Measurements from ENCODE around the gene STPG1.
A peak's percentile ranks its signal among the peaks of the same experiment; 100 is the strongest.

Gene STPG1

DNA sequence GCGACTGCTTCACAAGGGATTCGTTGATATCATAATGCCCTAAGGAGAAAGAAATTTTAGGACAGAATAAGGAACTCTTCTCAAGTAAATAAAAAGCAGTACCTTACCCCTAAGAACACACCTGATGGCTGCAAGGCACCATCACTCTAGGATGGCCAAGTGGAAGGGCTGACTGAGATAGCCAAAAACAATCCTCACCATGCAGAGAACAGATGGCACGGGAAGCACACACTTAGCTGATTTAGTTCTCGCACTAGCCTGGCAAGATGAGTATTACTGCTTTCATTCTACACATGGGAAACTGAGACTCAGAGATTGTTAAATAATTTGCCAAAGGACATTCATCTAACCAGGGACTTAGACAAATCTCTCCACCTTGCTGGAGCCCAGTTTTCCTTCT lies 43.8 kb downstream of the STPG1 start:
- no peak for DNase-seq

DNA sequence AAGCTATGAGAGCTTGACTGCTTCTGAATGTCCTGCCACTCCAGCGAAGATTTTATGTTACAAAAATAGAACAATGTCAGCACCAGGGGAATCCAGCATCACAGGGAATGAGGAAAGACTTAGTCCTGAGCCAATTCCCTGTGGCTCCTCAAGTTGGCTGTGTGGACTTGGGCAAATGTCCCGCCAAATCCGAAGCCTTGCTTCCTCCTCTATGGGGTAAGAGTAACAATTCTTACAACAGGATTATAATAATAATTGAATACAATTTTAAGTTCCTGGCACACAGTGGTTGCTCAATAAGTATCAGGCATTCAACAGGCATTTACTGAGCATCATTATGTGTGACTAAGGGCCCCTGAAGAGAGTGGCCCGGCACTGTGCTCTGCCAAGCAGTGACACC lies 44.4 kb downstream of the STPG1 start:
- DNase-seq: no peak

DNA sequence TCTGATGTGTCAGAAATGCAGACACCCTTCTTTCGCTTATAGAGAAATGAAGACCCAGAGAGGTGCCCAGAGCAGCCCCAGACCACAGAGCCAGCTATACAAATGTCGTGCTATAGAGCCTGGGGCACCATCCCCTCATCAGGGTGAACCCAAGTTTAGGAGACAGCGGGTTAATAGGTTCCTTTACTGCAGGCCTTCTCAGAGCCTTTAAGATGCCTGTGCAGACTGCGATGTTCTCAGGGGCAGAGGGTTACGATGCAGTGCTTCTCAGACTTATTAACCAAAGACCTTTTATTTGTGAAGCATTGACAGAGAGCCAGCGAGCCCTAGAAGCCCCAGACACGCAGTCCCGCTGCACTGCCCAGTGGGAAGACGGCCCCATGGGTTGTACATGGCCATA lies 46.9 kb downstream of the STPG1 start:
- no peak for DNase-seq

DNA sequence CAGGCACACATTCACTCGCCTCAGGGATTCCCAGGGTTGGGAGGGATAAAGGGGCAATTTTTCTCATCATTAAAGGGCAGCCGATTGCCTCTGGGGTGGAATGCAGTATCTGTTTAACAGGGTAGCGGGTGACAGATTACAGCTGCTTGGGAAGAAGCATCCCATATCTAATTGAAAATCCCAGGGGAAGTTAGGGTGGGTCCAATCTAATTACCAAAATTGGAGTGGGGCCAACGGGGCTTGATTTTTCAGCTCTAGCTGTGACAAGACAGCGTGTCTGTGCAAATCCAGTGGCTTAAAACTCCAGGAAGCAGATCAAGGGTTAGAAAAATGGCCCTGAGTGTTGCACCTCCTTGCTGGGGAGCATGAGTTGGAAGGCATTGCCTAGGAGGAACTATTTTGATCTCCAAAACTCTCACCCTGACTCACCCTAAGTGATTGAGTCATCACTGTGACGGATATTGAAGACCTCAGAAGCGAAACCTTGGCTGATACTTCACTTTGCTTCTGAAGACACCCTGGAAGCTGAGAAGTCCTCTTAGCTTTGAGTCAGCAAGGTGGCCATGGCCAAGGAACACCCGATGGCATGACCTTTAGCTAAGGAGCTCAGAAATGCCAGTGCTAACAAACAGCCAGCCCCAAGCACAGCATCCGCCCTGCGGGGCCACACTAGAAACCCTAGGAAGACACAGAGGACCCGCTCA lies 48.5 kb downstream of the STPG1 start:
- no peak for DNase-seq

DNA sequence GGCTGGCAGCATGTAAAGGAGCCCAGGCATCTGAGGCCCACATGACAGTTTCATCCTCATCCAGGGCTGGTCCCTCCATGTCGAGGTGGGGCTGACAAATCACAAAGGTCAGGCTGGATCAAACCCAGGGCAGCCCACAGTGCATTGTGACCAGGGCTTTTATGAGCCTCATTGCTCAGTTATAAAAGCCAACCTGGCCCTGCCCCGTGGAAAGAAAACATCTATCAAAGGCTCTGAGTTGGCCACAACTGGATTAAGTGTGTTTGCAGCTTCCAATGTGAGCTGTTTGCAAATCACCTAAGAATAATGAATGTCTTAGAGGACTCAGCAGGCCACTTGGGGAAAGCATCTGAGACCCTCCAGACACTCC lies 49.0 kb downstream of the STPG1 start:
- no peak for DNase-seq

DNA sequence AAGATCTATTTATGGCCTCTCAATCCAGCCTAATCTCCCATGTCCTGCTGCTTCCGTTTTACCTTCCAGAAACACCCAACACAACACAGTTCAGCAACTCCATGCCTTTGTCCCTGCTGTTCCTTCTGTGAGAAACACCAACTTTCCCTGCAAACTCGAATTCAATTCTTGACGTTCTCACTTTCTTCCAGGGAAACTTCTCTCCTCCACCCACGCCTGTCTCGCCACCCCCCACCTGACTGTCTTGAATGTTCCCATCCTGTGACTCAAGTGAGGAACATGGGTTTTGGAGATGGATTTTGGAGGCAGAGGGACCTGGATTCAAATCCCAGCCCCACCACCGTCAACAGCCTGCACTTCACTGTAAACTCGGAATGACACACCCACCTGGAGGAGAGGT lies 49.6 kb downstream of the STPG1 start:
- no peak for DNase-seq

DNA sequence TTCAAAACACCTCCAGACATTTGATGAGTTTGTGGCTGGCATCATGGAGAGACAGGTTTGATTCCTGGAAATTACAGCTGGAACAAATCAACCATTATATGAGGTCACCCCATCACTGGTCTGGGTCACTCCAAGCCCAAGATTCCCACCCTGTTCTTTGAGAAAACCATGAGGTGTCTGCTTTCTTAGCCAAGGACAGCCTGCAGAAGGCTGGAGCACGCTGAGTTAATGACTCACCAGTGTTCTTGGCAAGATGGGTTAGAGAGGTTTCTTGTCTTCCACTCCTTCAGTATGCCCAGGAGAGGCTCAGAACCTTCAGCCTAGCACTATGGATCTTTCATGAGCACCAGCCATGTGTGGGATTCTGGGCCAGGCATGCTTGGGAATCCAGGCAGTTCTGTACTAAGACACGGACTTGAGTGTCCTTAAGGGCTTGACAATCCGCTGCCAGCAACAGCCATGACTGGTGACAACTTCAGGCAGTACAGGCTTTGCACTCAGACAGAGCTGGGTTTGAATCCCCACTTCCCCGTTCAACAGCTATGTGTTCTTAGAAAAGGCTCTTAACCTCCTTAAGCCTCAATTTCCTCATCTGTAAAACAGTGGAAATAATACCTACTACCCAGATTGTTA lies 50.5 kb downstream of the STPG1 start:
- no peak for DNase-seq

DNA sequence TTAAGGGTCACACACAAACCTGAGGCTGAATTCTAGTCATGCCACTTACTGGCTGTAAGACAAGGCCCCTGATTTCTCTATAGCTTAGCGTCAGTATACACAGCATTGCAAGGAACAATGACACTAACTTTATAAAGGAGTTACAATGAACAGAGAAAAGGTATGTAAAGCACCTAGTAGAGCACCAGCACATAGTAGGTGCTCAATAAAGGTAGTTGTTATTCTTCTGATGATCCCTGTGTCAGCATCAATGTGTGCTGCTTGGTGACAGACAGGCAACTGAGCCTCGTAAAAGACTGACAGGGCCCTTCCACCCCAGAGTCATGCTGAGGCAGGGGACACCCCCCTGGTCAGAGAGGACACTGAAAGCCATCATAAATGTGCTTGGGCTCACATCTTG lies 51.2 kb downstream of the STPG1 start:
- no peak for DNase-seq

DNA sequence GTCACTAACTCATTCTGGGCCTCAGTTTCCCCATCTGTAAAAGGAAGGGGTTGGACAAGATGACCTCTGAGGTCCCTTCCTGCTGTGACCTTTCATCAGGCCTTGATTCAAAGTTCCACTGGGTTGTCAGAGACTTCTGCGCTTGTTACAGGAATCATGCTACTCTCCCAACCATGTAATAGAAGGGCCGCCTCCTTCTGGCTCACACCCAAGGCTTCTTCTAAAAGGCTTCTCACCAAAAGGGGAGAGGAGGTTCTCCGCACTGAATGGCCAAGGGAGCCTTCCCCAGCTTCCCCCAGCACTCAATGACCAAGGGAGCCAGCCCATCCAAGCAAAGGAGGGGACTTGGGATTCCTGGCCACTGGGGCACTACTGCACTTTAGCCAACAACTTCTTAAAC lies 51.8 kb downstream of the STPG1 start:
- no peak for DNase-seq

DNA sequence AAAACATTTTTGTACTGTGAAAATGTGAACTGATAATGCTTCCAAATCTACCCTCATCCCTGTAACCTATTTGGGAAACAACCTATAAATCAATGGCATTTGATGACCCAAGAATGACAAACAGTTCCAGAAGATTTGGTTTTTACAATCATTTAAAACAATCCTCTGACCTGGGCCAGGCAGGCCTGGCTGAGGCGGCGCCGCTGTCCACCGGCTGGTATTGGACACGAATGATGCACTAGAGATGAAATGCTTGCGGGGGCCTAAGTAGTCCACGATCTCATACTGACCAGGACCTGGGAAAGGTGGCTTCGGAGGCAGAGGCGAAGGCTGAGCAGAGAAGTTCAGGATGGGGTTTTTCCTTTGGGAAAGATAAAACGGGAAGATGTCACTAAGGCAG lies 52.9 kb downstream of the STPG1 start:
- no peak for DNase-seq

DNA sequence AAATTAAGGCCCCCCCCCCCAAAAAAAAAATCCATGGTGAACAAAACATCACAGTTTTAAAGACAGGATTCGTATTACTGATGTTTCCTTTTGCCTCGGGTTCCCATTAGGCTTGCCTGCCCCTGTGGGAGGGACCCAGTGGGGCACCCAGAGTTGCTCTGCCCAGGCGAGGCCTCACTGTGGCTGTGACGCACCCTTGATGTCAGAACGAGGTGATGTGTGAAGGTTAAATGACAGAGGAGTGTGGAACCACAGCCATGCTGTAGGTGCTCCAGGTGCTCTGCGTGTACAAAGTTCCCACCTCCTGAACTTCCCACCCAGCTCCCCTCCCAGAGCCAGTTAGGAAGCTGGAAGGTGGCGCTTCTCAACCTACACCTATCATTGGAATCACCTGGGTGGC lies 56.5 kb downstream of the STPG1 start:
- no peak for DNase-seq

DNA sequence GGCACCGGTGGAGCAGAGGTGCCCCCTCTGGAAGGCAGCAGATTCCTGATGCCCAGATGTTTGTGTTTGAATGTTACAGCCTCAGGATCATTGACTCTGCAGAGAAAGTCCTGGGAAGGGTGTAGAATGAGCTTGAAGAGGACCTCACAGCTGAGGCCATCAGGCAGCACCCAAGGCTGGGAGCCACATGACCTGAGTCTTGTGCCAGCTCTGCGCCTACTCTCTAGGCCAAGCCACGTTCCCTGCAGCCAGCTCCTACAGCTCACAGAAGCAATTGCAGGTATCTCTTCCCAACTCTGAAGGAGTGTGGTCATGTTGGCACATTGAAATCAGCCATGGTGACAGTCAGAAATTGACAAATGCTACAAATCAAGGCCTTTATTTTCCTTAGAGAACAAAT lies 58.1 kb downstream of the STPG1 start:
- DNase-seq: no peak

DNA sequence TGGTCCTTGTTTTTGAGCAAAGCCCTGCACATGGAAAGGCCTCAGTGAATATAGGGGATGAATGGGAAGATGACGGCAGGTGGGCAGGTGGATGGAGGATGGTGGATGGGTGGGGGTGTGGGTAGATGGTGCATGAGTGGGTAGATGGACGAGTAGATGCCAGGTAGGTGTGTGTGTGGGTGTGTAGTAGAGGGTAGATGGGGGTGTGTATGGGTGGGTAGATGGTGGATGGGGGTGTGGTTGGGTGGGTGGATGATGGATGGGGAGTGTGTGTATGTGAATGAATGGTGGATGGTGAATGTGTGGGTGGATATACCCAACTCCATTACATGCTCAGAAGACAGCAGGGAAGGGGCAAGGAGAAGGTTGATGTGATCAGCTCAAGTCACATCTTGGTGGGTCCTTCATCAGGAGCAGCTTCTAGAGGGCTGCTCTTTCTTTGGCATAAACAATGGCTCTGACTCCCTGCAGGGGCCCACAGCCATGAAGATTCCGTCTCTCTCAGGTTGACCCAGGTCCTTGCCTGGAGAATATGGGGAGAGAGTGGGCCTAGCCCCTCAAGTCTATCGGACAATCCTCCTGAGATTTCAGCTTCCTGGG lies 60.2 kb downstream of the STPG1 start:
- DNase-seq: no peak

DNA sequence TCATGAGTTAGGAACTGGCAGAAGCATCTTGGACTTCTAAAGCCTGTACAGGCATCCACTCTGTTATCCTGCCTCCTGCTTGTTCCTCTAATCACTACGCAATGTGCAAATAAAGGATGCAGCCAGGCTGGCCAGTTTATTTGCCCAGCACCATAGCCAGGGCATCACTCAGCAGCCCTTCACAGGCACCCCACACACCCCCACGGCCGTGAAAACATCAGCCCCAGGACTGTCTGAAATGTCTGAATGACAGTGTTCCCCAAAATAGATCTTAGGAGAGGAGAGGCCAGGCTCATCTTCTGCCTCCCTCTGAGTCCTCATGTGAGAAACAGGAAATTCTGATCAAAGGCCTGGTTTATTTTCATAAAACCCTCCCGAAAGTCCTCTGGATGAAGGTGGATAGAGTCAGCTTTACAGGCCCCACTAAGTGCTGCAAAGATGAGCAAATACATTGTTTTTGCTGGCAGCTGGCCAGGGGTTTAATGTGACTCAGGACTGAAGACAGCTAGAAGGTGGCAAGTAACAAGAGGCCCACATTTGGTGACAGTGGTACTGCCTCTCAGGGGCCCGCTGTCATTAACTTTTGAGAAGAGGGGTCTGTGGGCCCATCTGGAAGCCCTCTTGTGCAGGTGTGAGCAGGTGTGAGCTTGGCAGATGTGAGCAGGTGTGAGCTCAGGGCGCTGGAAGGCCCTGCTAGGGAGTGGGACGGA lies 61.5 kb downstream of the STPG1 start:
- peak; percentile 21 for DNase-seq

DNA sequence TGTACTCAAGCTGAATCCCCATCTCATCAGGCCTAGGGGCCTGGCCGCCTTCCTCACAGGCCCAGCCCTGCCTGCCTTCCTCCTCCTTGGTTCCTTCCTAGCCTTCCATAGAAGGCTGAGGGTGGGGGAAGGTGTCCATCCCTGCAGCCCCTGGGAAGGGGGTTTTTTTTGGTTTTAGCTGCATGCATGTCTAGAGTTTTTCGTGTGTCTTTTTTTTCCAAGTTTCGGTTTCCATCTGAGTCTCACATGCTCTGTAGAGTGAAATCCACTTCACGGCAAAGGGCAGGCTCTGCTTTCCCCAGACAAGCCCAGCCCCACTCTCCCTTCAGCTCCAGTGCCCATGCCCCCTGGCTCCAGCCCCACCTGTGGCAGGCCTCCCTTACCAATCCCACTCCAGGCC lies 62.3 kb downstream of the STPG1 start:
- no peak for DNase-seq

DNA sequence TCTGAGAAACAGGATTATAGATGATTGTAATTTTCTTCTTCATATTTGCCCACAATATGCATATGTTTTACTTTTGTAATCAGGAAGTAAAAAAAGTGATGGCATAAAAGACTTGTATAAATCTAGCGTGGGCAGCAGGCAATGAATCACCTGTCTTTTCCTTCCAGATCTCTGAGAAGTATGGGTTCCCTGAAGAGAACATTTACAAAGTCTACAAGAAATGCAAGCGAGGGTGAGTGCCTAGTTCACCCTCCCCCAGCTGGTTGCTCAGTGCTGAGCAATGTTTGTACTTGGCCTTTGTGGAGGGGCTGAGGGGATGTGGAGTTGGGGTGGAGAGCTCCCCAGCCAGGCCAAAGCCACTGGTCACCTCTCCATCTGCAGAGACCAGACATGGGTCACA lies 63.7 kb downstream of the STPG1 start:
- DNase-seq: no peak

DNA sequence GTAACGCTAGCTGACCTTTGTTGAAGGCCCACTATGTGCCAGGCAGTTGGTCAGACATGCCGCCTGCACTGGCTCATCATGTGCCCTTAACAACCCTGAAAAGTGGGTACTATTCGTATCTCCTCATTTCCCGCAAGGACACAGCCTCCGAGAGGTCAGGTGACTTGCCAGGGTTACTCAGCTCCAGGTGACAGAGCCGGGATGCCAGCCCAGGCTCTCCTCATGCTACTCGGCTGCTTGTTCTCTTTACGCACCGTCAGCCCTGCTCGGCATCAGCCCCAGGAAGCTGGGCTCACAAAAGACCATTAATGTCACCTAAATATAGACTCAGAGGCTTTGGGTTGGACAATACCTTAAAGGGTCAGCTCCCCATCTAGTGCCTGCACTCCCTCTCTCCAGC lies 65.4 kb downstream of the STPG1 start:
- no peak for DNase-seq

DNA sequence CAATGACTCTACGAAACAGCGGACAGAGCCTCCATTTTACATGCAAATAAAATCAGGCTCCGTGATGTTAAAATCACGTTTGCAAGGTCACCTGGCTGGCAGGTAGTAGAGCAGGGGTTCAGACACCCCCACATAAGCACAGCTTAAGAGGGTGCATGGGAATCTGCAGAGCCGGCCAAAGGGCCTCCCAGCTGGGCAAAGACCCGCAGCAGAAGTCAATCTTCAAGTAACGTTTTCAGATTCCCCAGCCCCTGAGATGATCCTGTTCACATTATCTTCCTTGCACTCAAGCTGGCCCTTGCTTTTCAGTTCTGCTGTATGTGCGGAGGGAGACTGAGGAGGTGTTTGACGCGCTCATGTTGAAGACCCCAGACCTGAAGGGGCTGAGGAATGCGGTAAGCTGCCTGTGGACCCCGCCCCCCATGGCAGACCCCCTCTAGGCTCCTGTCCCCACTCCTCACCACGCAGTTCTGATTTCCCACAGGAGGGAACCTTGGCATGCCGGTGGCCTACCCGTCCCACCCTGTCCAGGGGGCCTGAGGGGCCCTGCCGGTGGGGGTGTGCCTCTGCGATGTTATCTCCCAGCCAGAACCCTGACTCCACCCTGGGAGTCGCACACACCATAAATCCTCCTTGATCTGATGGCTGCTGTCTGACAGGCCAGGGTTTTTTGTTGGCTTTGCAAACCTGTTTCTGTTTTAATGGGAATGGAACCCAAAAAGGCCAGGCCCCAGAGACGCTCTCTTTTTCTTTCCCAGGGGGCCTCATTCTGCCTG lies 66.2 kb downstream of the STPG1 start:
- no peak for DNase-seq

DNA sequence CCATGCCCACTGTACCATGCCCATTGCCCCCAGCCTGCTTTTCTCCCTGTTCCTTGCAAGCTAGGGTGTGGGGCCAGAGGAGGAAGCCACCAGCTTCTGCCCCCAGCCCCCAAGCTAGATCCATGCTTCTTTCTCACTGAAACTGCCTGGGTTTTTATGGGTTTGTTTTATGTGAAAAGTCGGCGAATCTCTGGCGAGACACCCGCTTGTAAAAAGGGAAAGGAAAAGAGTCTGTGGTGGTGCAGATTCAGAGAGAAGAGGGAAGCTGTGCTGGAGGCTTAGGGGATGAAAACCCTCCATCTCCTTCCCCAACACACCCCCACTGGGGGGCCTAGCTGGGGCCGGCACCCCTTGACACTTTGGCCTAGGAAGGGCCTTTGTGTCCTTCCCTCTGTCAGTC lies 68.2 kb downstream of the STPG1 start:
- DNase-seq: no peak

DNA sequence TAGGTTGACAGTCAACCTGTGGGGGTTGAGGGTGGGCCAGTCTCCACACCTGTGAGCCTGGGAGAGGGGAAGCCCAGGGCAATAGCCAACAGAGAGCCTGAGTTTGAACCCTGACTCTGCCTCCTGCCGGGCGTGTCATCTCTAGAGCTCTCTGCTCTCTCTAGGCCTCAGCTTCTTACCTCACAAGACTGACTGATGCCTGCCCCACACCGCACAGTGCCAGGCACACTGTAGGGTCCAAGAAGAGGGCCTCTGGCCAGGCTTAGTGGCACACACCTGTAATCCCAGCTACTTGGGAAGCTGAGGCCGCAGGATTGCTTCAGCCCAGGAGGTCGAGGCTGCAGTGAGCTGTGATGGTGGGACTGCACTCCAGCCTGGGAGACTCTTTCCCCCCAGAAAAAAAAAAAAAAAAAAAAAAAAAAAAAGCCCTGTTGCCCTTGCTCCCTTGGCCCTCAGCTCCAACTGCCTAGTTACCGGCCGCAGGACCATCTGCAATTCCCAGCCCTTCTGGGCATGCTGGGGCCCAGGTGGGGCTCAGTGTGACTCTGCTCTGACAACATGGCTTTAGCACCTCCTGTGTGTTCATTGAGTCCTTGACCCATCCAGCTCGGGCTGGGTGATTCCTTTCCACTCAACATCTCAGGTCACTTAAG lies 69.4 kb downstream of the STPG1 start:
- no peak for DNase-seq

DNA sequence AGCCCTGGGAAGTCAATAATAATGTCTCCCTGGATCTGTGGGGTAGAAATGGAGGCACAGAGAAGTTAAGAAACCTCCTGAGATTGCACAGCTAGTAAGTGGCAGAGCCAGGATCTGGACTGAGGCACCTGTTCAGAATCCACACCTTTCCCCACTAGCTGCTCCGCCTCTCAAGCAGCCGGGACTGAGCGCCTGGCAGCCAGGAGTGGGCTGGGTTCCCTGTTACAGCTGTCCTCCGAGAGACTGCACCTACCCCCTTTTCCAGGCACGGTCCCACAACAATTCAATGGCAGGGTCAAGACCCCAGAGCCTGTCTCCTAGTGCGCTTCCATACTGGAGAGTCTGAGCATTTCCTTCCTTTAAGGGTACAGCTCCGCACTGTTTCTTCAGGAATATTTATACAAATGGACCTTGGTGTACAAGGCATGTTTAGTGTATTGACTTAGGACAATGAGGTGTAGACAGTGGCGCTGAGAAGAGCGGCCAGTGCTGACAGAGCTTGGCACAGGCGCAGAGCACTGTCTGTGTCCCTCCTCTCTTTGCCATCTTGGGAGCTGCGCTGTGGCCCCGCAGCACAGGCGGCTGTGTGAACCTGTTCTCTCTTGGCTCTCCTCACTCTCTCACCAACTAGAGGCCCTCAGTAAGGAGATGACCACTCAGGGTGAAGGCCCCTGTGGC lies 70.0 kb downstream of the STPG1 start:
- DNase-seq: no peak

DNA sequence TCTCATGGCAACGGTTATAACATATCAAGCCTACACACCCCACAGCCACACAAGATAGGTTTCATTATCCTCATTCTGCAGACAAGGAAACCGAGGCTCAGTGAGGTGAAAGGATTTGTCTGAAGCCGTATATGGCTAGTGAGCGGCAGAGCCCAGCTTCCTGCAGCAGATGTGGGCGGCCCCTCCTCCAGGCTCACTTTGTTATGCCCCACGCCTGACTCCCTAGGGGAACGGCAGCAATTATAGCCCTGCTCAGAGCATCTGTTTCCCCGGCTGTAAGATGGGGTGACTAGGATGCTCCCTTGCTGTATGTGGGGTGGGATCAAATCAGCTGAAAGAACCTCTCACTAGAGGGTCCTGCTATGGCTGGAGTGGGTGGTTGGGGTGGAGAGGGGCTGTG lies 72.3 kb downstream of the STPG1 start:
- DNase-seq: no peak
